ENCODE results near the gene ST3GAL6. TPM values are rescaled to one million over a fixed set of nuclear protein-coding genes. Genes with fewer than 3 reads are reported as not detected.

Gene ST3GAL6
- total and polyA plus RNA-seq, 2 donors (not counting 3 experiments of a cell fraction or from before 2014, with no cell fraction given), result 13.2 to 35.9 TPM

DNA sequence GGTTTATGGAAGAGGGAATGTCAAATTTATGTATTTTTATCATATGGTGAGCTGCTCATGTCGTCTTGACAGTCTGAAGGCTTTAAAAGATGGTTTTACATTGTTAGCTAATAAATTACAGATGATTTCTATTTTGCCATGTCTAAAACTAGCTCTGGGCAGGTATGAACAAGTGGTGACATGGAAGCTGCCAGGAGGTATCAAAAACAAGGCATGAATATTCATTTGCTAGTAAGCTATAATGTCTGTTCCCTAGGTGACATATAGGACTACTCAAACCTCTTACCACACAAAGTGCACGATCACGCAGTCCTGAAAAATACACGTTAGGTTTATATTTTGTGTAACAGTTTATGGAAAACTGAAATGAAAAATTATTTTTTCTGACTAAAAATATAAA, 34.8 kb downstream of the ST3GAL6 start:
- Histone ChIP-seq H3K79me2 (ENCODE audit: control insufficient read depth, insufficient read depth, low read length) (no peaks in the 10 kb centered on the region), H3K9ac (replicated peaks; ENCODE audit: extremely low read depth, insufficient read depth, low read length) (no peak overlapping the region), H2AFZ (ENCODE audit: low read depth, low read length) (no peak overlapping the region), H3K27me3 (ENCODE audit: control insufficient read depth in 2 of 2, insufficient read depth in 2 of 2, low read length in 2 of 2) (no peaks in the 10 kb centered on the region), H3K4me2 (ENCODE audit: insufficient read depth, low read length) (no peak overlapping the region), H3K9me1 (replicated peaks; ENCODE audit: control insufficient read depth, extremely low read depth, insufficient read depth, low read length) (no peaks in the 10 kb centered on the region), H3K27ac (ENCODE audit: insufficient read depth, low read depth, low read length) (no peak overlapping the region), H3K36me3 (ENCODE audit: control insufficient read depth in 2 of 2, extremely low read depth in 1 of 2, insufficient read depth in 2 of 2, low read length in 2 of 2) (peaks cover 8 to 16% of the 10 kb centered on the region in 2 experiments), H3K4me3 (replicated peaks in 1 of 3; ENCODE audit: insufficient read depth in 1 of 3, low read depth in 1 of 3, low read length in 3 of 3) (no peak overlapping the region), H3K4me1 (ENCODE audit: control insufficient read depth, extremely low read depth, insufficient read depth, low read length) (no peaks in the 10 kb centered on the region), H4K20me1 (replicated peaks; ENCODE audit: control insufficient read depth, extremely low read depth, insufficient read depth, low read length) (no peaks in the 10 kb centered on the region), H3K9me3 (replicated peaks; ENCODE audit: control insufficient read depth, insufficient read depth, low read length) (no peaks in the 10 kb centered on the region)
- ChIA-PET POLR2A (no interaction called here), CTCF (interaction anchor here (1.2 to 7.2 kb wide), 3 partner anchors 15 to 195 kb away, joined by 3 to 63 read pairs (median 6); no protein-coding TSS in a partner anchor)
- intact Hi-C loops (cut with micrococcal nuclease) (no loop called here), dilution Hi-C loops (cut with MboI; ENCODE audit: extremely low pct_ligation_motif_present, low sequenced_read_pairs) (no loop called here)
- FAIRE-seq, result no peak
- no peak for DNase-seq (ENCODE audit: low read depth, low spot score)
- no TSS peak for BruUV-seq (replicated peaks)
- no peak for TF ChIP-seq GATA2 (IDR thresholded peaks at IDR 0.05; ENCODE audit: insufficient read depth, insufficient read length, low read depth, low read length)
- no peak for TF ChIP-seq FOS (IDR thresholded peaks at IDR 0.05; ENCODE audit: borderline replicate concordance, insufficient read depth, low read length)
- TF ChIP-seq, protein P1, sequence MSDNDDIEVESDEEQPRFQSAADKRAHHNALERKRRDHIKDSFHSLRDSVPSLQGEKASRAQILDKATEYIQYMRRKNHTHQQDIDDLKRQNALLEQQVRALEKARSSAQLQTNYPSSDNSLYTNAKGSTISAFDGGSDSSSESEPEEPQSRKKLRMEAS (IDR thresholded peaks at IDR 0.05; ENCODE audit: insufficient read depth, insufficient read length), result no peak
- TF ChIP-seq, protein P2, sequence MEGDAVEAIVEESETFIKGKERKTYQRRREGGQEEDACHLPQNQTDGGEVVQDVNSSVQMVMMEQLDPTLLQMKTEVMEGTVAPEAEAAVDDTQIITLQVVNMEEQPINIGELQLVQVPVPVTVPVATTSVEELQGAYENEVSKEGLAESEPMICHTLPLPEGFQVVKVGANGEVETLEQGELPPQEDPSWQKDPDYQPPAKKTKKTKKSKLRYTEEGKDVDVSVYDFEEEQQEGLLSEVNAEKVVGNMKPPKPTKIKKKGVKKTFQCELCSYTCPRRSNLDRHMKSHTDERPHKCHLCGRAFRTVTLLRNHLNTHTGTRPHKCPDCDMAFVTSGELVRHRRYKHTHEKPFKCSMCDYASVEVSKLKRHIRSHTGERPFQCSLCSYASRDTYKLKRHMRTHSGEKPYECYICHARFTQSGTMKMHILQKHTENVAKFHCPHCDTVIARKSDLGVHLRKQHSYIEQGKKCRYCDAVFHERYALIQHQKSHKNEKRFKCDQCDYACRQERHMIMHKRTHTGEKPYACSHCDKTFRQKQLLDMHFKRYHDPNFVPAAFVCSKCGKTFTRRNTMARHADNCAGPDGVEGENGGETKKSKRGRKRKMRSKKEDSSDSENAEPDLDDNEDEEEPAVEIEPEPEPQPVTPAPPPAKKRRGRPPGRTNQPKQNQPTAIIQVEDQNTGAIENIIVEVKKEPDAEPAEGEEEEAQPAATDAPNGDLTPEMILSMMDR (IDR thresholded peaks at IDR 0.05; ENCODE audit: extremely low read depth in 1 of 2, insufficient read depth in 1 of 2, low read depth in 1 of 2, low read length in 2 of 2), result no peak
- no peak for TF ChIP-seq POLR2AphosphoS5 (IDR thresholded peaks at IDR 0.05; ENCODE audit: insufficient read depth, low read depth, low read length)
- no peak for TF ChIP-seq POLR2A (IDR thresholded peaks at IDR 0.05; ENCODE audit: low read depth, low read length)
- no peak for TF ChIP-seq JUN (IDR thresholded peaks at IDR 0.05; ENCODE audit: borderline replicate concordance, insufficient read depth, insufficient read length, low read depth)
- TF ChIP-seq EZH2 (IDR thresholded peaks at IDR 0.05; ENCODE audit: borderline replicate concordance, low read depth, low read length, severe bottlenecking), result no peak
- no peak for TF ChIP-seq MYC (IDR thresholded peaks at IDR 0.05; ENCODE audit: low read depth, low read length)

Data from endothelial cell of umbilical vein (primary cell).